ENCODE data around the gene TRAPPC12.

The TRAPPC12 gene

DNA sequence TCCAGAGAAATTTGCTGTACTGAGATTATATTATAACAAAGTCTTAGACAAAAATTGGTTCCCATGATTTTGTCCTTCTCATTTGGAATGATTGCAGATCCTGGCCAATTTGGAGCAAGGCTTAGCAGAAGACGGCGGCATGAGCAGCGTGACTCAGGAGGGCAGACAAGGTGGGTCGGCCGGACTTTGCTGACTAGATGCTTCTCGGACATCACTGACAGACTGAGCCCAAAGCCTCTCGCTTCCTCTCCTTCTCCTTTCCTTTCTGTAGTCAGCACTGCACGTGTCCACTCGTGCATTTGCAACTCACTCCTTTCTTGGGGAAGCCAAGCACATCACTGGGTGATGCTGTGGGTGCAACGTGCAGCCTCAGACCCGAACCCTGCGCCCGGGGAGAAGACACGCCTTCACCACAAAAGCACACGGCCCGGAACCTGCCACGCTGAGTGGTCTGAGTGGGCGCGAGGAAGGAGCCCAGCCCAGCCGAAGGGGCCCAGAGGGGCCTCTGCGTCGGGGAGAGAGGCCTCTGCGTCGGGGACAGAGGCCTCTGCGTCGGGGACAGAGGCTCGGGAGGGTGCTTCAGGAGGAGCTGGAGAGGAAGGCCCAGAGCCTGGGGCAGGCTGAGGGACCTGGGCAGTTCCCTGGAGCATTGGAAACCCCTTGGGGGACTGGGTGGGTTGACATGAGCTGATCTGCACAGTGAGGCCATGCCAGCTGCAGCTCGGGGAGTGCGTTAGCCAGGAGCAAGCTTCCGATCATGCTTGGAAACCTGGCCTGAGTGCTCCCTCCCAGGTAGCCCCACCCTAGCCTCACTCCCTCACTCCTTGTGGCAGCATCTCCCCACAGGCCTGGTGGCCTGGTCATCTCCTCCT lies 78.3 kb downstream of the TRAPPC12 start:
- no peak for DNase-seq

DNA sequence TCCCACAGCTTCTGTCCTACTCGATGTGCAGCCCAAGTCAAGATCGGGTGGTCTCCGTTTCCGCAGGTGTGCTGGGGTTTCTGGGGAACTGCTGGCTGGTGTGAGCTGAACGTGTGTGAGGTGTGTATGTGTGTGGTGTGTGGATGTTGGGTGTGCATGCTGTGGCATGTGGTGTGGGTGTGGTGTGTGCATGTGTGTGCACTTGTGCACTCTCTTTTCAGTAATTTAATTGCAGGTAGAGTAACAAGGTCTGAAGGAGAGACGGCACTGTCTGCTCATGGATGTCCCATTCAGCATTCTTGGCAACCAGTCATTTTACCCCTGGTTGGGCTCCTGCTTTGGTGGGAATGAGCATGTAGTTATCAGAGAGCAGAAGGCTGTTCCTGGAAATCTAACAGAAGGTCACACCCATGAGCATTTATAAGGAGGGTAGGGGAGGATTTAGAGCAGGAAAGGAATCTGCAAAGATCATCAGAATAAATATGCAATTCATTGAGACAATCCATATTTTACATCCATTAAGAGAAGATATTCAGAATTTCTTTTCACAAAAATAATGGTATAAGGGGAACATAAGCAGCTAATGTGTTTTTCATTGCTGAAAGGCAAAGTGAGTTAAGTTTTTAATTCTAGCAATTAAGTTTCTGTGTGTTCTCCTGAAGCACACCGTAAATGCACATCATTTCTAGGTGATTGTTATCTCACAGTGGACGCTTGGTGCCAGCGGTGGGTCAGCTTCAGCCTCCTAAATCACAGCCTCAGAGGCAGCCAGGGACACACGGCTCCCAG lies 79.1 kb downstream of the TRAPPC12 start:
- DNase-seq = no peak

DNA sequence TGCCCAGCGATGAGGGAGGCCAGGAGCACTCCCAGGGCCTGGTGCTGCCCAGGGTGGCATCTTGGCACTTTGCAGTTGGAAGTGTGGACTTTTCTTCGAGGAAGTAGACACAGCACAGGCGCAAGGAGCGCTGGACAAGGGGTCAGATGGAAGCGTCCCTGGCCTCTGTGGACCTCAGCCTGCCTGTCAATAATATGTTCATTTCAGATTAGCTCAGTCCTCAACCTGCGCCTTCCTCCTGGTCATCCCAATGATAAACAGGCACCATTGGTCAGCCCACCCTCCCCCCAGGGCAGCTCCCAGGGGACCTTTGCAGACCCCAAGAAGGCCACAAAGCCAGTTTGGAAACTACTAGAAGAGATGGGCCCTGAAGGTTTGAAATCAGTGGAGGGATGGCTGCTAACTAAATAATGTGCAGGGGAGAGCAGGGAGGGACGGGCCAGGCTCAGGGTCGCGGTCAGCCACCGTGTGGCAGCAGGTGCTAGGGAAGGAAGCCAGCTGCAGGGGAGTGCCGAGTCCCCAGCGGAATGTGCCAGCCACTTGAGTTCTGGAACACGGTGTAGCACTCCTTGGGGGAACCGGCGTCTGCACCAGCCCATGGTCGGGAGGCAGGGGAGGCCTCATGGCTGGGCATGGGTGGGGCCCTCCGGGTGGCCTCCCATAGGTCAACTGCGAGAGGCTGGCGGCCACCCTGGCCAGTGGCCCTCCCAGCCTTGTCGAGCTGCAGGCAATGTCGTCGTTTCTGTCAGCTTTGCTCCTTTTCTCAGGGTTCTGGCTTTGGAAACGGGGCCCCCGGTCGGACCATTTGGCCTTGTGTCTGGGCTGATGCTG lies 79.9 kb downstream of the TRAPPC12 start:
- DNase-seq = no peak

DNA sequence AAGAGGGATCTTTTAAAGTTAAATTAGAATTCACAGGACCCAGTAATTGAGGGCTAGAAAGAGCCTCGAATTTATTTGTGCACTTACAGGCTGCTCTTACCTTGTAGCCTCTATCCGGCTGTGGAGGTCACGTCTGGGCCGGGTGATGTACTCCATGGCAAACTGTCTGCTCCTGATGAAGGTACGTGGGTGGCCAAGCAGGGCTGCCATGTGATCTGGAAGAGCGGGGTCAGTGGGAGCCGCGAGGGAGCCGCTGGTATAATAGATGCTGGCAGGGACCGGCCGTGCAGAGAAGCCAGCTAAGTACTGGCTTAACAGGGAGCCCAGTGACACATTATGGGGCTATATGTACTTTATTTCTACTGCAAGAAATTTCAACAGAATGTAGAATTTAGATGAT lies 80.7 kb downstream of the TRAPPC12 start:
- no peak for DNase-seq

DNA sequence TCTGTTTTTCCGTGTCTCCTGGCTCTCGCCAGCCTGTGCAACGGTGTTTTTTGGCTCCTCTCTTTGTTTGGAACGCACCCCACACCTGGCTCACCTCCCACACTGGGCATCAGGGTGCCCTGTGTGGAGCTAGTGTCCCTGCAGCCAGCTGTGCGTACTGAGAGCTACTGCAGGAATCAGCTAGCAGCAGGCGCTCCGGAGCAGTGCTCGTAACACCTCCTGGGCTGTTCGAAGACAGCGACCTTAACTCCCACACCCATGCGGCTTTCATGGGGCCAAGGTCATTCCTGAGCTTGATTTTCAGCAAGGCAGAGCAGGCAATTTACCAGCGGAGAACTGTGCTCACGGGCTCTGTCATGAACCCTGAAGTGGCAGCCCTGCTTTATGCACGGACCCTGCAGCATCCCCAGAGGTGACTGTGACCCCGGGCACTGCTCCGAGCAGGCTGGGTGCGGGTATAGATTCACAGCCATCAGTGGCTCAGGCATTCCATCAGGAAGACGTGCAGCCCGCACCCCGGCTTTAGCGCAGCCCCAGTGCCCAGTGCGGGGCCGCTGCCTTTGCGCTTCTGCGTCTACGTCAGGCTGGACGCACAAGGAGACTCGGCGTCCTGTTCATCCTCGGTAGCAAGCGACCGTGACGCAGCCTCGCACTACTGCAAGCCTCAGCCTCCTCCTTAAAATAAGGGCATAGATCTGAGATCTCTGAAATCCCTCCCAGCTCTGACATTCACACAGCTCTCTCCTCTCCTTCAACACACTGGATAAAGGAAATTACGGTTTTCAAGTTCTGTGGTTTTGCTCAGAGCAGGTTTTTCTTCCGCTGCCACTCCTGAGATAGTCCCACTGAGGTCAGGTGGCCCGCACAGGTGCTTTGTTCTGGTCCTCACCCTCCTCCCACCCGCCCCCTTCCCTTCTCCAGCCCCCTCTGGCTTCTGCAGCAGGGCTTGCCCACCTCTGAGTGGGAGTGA lies 81.6 kb downstream of the TRAPPC12 start:
- no peak for DNase-seq

DNA sequence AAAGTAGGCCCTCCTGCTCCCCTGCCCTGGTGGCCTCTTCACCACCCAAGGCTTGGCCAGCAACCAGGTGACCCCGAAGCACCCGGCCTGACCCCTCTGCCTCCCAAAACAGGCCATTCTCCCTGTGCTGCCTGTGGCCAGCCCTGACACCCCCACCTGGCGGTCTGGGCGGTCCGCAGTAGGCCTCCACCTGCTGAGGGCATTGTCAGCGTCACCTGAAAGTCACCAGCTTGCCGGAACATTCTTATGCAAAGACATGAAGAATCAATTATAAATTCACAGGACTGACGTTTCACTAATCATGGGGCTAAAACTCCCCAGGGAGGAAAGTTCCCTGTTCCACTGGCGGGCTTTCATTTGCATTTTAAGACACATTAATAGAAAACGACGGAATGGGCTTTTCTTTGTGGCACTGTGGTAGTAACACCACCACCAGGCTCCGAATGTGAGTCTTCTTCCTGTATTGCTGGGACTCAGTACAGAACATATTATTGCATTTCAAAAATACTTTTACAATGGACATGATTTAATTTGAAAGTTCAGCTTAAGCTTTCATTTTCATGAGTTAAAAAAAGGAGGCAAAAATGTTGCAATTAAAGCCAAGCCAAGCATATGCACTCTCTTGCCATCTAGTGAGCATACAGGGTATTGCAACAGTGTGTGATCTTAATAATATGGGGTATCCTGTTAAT lies 82.5 kb downstream of the TRAPPC12 start:
- peak in 1 of 5 donors; percentile 34 for DNase-seq

DNA sequence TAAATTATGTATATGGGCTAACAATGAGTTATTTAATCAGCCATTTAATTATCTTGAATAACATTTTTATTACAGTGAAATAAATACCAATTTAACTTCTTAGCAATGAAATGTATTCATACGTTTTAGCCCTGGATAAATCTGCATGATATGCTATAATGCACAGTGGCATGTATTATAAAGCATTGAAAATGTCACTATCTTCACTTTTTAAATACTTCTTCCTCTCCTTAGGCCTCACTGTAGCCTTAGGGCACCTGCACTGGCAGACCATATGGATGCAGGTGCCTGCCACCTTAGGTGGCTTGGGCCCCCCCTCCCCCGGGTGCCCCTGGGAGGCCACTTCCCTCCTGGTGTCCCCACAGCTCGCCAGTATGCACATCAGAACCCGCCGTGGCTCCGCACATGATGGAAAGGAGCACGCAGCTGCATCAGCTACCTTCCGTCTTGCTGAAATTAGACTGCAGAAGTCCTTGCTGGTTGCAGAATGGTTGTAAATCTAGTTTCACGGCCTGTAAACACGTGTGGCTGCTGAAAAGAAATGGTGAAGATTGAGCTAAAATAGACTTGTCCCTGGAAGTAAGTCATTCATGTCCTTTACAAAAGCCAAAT lies 83.1 kb downstream of the TRAPPC12 start:
- DNase-seq = no peak

DNA sequence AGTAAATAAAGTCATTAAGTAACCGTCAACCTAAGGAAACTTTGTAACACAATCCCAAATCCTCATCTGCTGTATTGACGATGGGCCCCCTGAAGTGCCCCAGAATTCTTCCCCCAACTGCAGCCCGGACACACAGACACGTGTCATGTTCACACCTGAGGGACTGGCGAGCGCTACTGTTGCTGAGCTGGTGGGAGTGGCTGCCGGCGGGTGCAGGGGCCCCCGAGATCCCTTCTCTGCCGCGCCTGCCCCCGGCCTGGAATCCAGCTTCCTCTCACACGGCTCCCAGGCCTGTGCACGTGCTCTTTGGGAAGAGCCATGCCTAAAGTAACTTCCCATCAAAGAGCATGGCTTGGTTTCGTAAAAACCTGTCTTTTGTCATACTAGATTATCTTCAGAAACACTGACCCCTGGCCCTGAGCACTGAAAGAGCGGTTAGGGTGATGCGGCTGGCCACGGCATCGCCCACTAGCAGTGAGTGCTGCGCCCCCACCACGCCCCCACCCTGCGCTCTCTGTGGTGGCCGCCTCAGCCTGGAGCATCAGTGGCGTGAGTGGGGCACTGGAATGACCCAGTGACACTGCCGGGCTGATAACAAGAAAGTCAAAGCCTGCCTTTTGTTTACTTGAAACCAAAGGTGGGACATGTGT lies 83.8 kb downstream of the TRAPPC12 start:
- DNase-seq = no peak

DNA sequence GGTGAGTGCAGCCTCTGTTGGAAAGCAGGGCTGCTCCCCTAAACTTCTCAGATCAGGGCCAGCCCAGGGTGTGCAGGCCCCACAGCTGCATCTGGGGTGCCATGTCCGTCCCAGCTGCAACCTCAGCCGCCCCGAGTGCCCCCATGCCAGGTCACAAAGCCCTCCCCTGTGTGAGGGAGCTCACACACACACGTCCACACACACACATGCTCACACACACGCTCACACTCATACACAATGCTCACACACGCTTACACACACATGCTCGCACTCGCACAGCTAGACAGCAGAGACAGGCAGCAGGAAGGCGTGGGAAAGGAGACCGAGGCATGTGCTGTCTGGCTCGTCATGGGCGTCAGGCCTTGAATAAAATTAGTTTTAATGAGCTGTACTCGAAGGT lies 84.5 kb downstream of the TRAPPC12 start:
- DNase-seq = no peak

DNA sequence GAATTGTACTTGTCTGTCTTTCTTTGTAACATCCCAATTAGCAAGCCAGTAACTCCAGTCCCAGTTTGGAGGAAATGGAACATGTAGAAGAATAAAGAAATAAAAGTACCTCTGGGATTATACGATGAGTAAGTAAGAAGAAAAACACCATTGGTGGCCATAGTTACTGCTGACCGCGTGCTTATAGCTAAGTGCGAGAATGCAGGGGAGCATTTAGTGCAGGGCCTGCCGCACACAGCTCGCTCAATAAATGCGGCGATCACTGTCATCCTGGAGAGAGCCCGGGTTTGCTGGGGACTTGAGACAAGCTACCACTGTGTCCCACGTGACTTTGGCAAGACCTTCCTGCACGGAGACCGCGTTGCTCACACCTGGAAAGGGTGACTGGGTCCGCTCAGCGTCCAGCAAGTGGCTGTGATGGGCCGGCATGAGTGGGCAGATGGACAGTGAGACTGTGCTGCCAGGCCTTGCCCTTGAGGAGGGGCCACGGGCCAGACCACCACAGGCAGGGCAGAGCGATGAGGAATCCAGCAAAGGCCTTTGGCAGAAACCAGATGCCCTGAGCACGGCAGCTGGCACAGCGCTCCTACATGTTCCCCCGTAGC lies 85.0 kb downstream of the TRAPPC12 start:
- DNase-seq = no peak

DNA sequence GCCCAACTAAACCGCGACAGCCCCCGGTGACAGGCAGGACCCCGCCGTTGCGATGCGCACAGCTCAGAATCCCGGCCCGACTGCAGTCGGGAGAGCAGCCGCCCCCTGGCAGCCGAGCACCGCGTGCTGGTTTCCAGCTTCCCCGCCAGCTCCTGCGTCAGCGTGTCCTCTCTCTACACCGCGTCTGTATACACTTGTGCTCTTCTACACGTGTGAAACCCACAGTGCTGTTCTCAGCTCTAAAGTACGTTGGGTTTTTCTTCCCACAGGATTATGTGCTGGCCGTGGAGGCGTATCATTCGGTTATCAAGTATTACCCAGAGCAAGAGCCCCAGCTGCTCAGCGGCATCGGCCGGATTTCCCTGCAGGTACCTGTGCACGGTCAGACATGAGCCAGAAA lies 85.8 kb downstream of the TRAPPC12 start:
- no peak for DNase-seq

DNA sequence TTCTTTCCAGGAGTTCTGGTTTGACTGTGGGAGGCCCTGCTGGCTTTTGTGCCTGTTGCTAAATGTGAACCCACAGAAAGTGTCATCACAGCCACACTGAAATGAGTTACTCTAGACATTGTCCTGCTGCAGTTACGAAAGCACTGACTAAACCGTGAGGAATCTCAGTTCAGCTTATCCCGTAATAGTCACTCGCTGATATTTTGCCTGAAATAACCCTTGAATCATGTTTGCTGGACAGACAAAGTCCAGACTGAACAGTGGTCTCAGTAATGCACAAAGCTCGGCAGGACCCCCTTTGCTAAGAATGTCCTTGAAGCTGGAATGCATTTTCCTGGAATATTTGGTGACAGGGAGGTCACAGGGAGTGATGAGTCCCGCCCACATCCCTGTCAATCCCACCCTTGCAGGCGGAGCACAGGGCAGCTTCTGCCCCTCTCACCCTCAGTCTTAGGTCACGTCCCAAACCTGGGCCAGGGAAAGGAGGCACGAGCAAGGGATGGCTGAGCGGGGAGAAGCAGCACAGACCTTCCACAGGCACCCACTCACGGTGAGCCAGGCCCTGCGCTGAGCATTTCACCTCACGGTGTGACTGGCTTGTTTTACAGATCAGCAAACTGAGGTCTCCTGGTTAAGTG lies 86.5 kb downstream of the TRAPPC12 start:
- DNase-seq = no peak

DNA sequence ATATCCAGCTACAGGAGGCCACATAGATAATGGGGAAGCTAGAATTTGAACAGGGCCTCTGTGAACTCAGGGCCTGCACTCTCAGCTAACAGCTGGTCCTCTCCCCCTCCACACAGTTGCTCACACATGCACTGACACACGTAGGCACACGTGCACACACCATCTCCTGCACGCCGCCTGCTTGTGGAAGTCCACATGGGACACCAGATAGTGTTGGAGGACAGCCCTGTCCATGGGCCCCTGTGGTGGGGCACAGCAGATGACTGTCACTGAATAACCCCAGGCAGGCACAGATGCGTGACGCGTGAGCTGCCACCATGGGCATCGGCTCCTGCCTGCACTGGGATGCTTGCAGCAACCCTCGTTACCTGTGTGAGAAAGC lies 87.0 kb downstream of the TRAPPC12 start:
- no peak for DNase-seq

DNA sequence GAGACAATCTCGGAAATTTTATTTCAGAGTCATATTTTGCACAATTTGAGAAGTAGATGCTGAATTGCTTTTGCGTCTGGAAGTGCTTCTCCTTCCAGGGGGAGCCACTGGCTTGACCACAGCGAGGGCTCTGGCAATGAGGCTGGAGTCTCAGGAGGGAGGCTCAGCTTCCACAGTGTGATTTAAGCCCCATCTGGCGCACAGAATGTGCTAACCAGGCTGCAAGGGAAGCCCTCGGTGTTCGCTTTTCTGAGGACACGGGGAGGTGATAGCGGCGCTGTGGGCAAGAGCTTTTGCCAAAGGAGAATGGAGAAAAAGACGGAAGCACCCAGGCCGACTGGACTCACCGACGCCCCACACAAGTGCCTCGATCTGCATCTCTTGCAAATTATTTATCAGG lies 87.5 kb downstream of the TRAPPC12 start:
- no peak for DNase-seq

DNA sequence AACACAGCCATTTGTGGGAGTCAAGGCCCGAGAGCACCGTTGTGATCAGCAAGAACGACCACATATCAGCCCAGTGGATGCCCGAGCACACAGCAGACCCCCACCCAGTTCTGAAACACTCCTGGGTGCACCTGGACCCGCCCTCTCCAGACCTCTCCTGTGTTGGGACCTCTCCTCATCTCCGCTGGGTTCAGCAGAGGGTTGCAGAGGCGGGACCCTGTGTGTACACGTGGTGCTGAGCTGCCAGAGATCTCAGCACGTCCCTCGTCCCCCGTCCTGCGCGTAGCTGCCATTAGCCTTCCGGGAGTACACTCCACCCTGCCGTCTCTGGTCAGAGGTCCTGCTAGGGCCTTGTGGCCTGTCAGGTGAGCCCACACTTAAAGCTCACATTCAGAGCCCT lies 88.2 kb downstream of the TRAPPC12 start:
- DNase-seq = no peak

DNA sequence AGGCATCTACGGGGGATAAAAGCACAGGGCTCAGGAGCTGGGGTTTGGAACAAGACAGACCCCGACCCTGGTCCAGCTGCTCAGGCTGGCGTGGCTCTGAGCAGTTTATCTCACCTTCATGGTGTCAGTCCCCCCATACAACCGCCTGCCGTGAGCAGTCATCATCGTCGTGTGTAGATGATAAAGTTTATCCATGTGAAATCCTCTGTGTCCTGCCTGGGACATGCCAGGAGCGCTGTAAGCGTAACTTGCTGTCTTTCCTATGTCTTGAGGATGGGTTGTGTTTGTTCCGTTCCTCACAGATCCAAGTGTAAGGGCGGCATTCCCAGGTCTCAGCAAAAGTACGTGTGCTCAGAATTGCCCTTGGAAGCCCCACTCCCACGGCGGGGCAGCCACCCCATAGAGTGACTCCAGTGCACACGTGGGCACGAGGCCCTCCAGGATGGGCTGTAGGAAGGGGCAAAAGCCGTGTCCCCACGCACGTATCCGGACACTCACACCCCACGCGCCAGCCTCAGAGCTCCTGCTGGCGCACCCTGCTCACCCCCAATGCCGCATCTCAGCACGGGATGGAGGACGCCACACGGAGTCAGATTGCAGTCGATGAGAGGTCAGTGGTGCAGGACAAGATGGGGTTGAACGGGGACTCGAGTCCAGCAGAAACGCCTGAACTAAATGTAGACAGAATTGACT lies 88.9 kb downstream of the TRAPPC12 start:
- no peak for DNase-seq

DNA sequence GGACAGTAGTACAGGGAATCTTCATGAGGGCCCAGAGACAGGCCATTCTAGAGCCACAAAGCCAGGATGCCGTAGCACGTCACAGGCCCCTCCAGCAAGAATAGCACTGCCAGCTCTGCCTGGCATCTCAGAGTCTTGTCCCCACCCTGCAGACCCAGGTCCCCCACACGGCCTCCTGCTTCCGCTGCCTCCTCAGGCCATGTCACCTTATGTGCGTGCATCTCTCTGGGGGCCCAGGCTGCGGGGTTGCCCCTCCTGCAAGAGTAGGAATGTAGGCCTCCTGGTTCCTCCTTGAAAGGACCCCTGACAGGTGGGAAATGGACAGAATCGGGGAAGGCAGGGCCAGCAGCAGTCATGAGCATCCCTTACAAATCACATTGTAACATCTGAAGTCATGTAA lies 90.0 kb downstream of the TRAPPC12 start:
- no peak for DNase-seq

DNA sequence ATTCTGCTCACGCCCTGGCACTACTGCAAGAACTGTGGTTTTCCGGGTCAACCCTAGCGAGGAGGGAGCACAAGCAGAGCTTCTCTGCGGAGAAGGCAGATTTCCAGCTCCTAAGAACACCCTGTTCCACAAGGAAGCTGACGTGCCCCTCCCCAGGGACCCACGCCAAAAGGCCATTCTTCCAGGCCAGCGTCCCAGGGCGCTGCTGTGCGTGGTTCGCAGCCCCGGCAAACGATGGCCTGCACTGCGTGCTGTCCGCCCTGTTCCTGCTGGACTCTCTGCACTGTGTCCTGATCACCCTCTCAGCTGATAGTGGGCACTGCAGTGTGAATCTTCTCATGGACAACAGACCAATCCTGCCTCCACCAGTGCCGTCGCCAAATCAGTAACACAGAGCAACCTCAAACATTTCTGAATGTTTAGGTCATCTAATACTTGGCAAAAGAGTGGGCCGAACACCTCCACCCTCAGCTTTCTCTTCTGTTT lies 90.7 kb downstream of the TRAPPC12 start:
- DNase-seq = no peak

All from T-helper 1 cell (primary cell).